ENCODE results near the gene HDLBP. TPM values are rescaled to one million over a fixed set of nuclear protein-coding genes. Genes with fewer than 3 reads are reported as not detected.

HDLBP gene
- total RNA-seq, 6 donors from 2014 or later: 339 to 691 (median 487) TPM

DNA sequence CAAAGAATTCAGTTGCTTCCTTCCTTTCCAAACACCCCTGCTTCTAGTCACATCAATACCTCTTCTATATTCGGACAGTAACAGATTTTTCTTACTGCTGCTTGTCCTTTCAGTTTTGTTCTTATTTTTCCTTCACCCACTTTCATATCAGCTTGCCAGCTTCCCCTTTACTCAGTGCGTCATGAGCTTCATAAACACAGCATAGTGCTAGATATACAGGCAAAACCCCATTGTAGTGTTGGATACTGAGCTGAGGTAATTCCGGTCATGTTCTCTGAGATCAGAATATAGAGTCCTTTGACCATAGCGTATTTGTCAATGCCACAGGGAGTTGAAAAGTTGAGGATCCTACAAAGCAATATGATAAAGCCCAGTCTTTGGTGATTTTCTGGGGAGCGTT lies 43.0 kb upstream of the HDLBP start:
- H3K4me1 ChIP-seq: peaks cover 34 to 50% (median 38%) of the 10 kb centered on the region in 4 donors
- H3K9me3 ChIP-seq: no peaks in the 10 kb centered on the region
- H3K4me3 ChIP-seq: peak overlapping the region in 1 of 4 donors; percentile 11
- DNase-seq (no peak), ATAC-seq (ENCODE audit: low FRiP score in 2 of 2) (no peak)
- 61 to 75% methylated on average over 5 of the region's 5 CpGs for WGBS, 2 donors
- H3K27me3 ChIP-seq: no peaks in the 10 kb centered on the region
- peak overlapping the region in 3 of 4 donors; percentile 14 to 48 (median 33) for H3K27ac ChIP-seq
- no peak for TF ChIP-seq EP300 (IDR thresholded peaks at IDR 0.05)
- no peak for TF ChIP-seq POLR2AphosphoS5 (IDR thresholded peaks at IDR 0.05)
- TF ChIP-seq, protein P1, sequence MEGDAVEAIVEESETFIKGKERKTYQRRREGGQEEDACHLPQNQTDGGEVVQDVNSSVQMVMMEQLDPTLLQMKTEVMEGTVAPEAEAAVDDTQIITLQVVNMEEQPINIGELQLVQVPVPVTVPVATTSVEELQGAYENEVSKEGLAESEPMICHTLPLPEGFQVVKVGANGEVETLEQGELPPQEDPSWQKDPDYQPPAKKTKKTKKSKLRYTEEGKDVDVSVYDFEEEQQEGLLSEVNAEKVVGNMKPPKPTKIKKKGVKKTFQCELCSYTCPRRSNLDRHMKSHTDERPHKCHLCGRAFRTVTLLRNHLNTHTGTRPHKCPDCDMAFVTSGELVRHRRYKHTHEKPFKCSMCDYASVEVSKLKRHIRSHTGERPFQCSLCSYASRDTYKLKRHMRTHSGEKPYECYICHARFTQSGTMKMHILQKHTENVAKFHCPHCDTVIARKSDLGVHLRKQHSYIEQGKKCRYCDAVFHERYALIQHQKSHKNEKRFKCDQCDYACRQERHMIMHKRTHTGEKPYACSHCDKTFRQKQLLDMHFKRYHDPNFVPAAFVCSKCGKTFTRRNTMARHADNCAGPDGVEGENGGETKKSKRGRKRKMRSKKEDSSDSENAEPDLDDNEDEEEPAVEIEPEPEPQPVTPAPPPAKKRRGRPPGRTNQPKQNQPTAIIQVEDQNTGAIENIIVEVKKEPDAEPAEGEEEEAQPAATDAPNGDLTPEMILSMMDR (IDR thresholded peaks at IDR 0.05): no peak
- TF ChIP-seq POLR2A (IDR thresholded peaks at IDR 0.05): peak in 1 of 4 donors; percentile 8
- H3K36me3 ChIP-seq: peaks cover 0 to 11% (median 7%) of the 10 kb centered on the region in 4 donors

DNA sequence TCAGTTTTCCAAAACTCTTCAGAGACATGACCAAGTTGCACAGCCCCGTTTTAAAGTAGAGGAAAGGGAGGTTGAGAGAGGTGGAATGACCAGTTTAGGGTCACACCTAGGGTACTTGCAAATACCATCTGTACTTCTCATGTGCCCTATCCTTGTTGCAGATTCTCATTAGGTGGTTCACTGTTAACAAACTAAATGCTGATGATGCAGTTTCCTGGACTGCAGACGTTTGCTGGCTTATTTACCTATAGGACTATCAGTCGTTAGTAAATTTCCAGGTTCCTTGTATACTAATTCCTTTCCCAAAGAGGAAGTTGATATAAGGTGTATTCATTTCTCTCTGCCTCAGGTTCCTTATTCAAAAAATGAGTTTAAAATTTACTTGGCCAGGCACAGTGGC lies 42.1 kb upstream of the HDLBP start:
- Histone ChIP-seq H3K4me1 (peaks cover 31 to 44% (median 33%) of the 10 kb centered on the region in 4 donors), H3K4me3 (peak overlapping the region in 3 of 4 donors; percentile 67 to 95 (median 86)), H3K36me3 (peaks cover 3 to 20% (median 11%) of the 10 kb centered on the region in 4 donors), H3K9me3 (no peaks in the 10 kb centered on the region), H3K27ac (peak overlapping the region in 1 of 4 donors; percentile 33), H3K27me3 (no peaks in the 10 kb centered on the region)
- 48 to 49% methylated on average over 3 of the region's 3 CpGs for WGBS, 2 donors
- TF ChIP-seq, protein P1 (IDR thresholded peaks at IDR 0.05): no peak
- TF ChIP-seq POLR2AphosphoS5 (IDR thresholded peaks at IDR 0.05): no peak
- DNase-seq (no peak), ATAC-seq (ENCODE audit: low FRiP score in 2 of 2) (no peak)

- peak overlapping the region; percentile 67 to 95 (median 82) for H3K4me3 ChIP-seq
- no peaks in the 10 kb centered on the region for H3K27me3 ChIP-seq
- WGBS, 2 donors: 10 to 17% methylated on average over 5 of the region's 5 CpGs
- H3K4me1 ChIP-seq: peaks cover 31 to 44% (median 33%) of the 10 kb centered on the region in 4 donors
- H3K27ac ChIP-seq: peak overlapping the region; percentile 88 to 94 (median 90)
- TF ChIP-seq EP300 (IDR thresholded peaks at IDR 0.05) (no peak), POLR2AphosphoS5 (IDR thresholded peaks at IDR 0.05) (no peak), POLR2A (IDR thresholded peaks at IDR 0.05) (no peak)
- TF ChIP-seq, protein P1 (IDR thresholded peaks at IDR 0.05): no peak
- no peak for DNase-seq
- peaks cover 3 to 26% (median 14%) of the 10 kb centered on the region in 4 donors for H3K36me3 ChIP-seq
- H3K9me3 ChIP-seq: no peaks in the 10 kb centered on the region
- no peak for ATAC-seq (ENCODE audit: low FRiP score in 2 of 2)
Measured at GRCh38 chr2:241356871-241357260, 41.4 kb upstream of the HDLBP start.

DNA sequence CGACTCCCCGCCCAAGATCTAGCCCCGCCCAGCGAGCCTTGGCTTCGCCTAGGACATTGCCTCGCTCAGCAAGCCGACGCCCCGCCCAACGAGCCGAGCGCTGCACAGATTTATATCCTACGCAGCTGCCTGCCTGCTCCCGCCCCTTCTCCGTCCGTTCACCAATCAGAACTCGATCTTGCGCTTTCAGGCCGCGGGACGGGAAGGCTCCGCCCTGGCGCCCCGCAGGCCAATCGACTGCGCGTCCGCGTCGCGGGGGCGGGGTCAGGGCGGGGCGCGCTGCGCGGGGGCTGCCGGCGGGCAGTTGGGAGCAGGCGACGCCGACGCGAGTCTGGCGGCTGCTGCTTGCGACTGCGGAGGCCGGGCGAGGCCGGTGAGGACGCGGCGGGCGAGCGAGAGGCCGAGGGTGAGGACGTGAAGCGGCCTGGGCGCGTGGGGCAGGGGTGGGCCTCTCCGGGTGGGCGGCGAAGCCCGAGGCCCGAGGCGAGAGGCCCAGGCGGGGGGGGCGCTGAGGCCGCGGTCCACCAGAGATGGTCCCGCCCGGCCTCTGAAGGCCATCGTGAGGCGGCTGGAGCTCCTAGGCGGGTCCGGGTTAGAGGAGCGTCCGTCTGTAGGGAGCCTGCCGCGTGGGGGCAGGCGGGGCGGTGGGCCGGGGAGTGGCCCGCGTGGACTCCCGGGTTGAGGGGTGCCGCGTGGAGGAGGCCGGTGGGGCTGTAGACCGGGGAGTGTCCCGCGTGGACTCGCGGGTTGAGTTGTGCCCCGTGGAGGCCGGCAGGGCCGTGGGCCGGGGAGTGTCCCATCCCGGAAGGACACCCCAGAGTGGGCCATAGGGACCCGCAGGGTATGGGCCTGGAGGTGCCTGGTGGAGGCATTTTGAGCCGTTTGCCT lies 40.8 kb upstream of the HDLBP start, which contains the start of gene FARP2:
TSS of gene FARP2 (plus strand) at position 303 of the 888 bp plus-strand sequence. CDS start 16,823 bp downstream, outside the sequence.
- Histone ChIP-seq H3K27me3 (no peaks in the 10 kb centered on the region), H3K4me3 (peak within 1 kb of the TSS; percentile 67 to 95 (median 82)), H3K36me3 (peaks cover 3 to 33% (median 17%) of the 10 kb centered on the region in 4 donors), H3K9me3 (no peaks in the 10 kb centered on the region), H3K4me1 (peaks cover 31 to 44% (median 36%) of the 10 kb centered on the region in 4 donors), H3K27ac (peak within 1 kb of the TSS; percentile 88 to 94 (median 90))
- WGBS, 2 donors: 0% methylated on average over 4 to 26 of the region's 101 CpGs
- TF ChIP-seq, protein P1 (IDR thresholded peaks at IDR 0.05): peak in 2 of 6 experiments; percentile 4 to 22
- TF ChIP-seq POLR2A (IDR thresholded peaks at IDR 0.05): peak in 3 of 4 donors; percentile 59 to 89 (median 87)
- no peak for TF ChIP-seq EP300 (IDR thresholded peaks at IDR 0.05)
- TF ChIP-seq POLR2AphosphoS5 (IDR thresholded peaks at IDR 0.05): peak; percentile 75 to 83
- ATAC-seq (ENCODE audit: low FRiP score in 2 of 2) (peak; percentile 97), DNase-seq (peak; percentile 99 to 100)

Data from upper lobe of left lung (tissue), 6 donors.